Stimulated activated naive CD4-positive, alpha-beta T cell (primary cell): Measurements from ENCODE around the gene KCNJ5.

ENCODE experiments used
- DNase-seq, 6 experiments: peaks; one replicate each; lab custom pipeline; 2025; lab: John Stamatoyannopoulos, UW

The KCNJ5 gene

GRCh38 chr11:128895526-128895925 is 4.4 kb downstream of the KCNJ5 start:
- no peak for DNase-seq

GRCh38 chr11:128896356-128896755 is 5.2 kb downstream of the KCNJ5 start:
- no peak for DNase-seq

GRCh38 chr11:128897826-128898225 is 6.7 kb downstream of the KCNJ5 start:
- no peak for DNase-seq

DNA sequence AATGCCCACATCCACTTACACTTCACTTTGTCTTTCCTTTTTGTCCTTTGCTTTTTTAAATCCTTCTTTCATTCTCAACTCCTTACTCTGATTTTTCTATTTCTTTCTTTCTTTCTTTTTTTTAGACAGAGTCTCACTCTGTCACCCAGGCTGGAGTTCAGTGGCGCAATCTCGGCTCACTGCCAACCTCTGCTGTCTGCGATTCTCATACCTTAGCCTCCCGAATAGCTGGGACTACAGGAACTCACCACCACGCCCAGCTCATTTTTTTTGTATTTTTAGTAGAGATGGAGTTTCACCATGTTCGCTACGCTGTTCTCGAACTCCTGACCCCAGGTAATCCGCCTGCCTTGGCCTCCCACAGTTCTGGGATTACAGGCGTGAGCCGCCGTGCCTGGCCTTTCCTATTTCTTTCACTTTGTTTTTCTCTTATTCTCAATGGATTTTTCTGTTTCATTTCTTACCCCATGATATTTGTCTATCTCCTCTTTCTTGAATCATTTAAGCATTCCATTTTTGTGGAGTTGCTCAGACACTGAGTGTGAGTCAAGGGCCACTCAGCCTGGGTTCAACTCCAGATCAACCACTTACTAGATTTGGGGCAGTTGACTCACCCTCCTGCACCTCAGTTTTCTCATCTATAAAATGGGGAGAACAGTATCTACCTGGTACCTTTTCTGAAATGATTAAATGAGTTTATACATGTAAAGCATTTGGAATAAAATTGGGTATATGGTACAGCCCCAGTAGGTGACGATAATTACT is 7.6 kb downstream of the KCNJ5 start:
- DNase-seq = no peak

GRCh38 chr11:128900468-128900867 is 9.3 kb downstream of the KCNJ5 start:
- no peak for DNase-seq

DNA sequence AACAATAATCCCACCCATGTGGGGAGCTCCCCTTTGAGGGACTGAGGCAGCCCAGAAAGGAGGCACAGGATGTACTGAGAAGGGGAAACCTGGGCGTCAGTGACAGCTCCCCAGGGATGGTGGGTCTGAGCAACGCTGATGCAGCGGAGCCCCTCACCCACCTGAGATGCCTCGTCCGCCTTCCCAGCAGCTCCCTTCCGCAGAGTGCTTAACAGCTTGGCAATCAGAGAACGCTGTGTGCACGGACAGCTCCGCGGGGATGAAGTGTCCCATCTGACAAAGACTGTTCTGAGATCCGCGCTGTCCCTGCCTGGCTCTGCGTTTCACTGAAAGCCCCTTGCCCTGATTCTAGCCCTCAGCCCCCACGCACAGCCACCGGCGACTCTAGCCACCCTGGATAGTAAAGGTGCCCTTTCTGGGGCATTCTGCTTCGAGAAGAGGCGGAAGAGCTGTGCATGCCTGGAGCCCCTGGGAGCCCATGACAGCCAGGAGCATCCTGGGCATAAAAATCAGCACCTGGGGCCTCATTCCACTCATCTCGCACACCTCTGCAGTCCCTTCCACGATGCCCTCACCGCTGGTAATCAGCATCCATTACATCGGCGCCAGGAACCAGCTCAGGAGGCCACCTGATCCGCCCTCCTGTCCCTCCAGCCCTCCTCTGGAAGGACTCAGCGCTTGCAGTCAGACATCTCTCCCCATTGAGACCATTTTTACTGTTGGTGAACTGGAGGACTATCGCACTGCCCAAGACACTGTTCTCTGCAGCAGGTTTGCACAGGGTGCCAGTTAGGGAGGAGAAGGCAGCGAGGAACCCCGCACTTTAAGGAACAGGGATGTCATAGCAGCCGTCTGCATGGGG is 10.7 kb downstream of the KCNJ5 start:
- DNase-seq = no peak

DNA sequence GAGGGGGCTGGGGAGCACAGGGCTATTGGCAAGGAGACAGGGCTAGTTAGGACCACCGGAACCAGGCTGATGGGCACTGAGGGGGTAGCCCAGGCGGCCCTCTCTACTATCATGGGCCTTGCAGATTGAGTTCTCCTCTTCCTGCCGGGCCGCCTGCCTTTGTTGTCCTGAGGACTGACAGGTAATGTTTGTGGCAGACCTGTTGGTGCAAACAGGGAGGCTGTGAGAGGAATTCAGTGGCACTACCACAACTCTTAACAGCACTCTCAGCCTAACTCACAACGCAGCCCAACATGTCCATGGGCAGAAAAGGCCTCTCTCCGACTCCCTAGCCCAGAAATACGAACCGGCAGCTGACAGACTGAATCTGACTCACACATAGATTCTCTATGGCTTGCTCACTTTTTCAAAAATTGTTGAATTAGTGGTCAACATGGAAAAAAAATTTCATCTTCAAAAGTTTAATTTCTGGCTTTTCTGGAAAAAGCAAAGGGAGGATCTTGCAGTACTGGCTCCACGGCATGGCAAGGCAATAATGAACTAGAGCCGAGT is 11.4 kb downstream of the KCNJ5 start:
- no peak for DNase-seq

DNA sequence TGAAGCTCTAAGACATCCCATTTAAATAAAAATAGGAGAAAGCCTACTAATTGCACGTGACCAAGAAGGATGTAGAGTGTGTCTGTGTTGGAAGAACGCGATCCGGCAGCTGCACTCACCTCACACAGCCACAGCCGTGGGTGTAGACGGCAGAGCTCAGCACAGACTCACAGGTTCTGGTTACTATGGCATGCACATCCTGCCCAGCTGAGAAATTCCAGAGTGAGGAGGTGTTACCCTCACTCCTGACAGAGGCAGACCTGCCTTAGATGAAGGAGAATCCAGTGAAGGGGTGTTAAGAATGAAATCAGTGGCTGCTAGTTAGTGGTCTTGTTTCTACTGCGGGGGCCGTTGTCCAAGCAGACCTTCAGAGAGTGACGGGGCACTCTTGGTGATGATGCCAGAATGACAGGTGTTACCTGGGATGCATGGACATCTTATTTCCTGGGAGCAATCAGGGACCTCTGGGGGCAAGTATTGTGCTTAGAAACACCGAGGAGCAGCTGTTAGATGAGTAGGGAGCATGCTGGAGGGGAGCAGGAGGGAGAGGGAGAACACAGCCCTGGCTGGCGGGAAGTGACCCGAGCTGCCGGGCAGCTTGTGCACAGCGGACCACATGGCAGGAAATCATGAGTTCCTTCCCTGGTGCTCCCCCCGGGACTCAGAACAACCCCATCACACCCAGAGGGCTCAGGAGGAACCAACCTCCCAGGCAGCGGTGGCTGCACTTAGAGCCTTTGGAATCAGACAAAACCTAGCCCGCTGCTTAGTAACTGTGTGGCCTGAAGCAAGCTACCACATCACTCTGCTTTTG is 12.3 kb downstream of the KCNJ5 start:
- no peak for DNase-seq

DNA sequence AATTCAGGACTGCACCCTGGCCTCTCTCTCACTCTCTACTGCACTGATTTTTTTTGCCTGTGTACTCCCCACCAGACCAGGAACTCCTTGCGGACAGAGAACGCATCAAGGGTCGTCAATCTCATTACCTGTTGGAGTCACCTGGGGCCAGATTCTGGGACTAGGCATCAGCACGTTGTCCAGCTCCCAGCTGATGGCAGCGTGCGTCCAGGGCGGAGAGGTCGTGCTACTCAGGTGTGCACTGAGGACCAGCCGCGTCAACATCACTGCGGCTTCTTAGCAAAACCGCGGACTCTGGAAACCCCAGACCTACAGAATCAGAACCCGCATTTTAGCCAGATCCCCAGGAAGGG is 13.1 kb downstream of the KCNJ5 start:
- no peak for DNase-seq

DNA sequence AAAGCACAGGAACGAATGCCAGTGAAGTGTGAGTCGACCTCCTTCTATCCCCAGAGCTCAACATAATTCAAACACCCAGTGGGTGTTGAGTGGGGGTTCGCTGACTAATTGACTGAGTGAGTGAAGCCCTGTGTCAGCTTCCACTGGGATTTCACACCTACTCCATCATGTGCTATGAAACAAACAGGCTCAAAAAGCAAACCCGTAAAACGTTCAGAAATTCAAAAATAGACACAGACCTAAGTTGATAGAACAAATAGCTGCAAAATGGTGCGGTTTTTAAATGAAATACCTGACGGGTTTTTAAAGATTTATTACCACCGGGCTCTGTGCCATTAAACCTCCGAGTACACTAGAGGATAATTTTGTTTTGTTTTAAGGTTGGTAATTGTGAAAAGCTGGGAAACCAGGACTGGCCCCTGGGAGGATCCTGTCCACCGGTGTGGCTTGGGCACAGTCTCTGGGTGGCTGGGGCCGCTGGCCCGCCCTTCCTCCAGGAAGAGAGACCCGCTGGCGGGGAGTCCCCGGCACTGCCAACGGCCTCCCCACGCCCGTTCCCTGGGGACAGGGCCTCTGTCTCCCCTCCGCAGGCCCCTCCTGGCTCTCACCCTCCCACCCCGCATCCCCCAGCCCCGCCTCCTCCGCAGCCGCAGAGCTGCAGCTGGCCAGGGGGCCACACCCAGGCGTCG is 13.6 kb downstream of the KCNJ5 start:
- DNase-seq = no peak

DNA sequence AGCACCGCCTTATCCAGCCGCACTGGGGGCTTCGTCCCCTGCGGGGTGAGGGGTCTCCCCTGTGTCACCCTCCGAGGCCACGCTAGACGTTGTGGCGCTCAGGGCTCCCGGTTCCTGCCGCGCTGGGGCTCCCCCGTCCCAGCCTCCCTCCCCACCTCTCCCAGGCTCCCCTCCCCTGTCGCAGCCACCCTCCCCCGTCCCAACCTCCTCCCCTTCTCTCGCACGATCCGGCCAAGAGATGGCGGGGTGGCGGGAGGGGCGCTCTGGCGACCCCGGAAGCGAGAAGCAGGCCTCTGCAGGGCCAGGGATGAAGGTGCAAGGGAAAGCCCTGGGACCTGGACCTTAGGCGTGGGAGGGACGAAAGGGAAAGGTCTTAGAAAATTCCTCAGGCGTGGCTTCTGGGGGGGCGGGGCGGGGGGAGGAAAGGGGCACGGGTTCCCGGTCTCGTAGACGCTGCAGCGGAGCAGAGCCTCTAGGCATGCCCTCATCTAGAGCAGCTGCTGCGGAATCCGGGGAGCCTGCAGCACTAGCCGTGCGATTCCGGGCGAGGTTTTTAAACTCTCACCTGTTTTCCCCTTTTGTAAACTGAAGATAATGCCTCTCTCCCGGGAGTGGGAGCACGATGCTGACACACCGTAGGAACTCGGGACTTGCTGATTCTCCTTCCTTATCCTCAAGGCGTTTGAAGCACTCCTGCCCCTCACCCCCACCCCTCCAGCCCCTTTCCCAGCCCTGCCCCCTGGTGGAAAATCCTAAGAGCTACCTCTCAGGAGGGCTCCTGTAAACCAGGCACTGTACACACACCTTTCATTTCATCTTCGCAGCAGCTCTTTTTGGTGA is 14.4 kb downstream of the KCNJ5 start:
- DNase-seq = peak; percentile 11 to 74 (median 49)

DNA sequence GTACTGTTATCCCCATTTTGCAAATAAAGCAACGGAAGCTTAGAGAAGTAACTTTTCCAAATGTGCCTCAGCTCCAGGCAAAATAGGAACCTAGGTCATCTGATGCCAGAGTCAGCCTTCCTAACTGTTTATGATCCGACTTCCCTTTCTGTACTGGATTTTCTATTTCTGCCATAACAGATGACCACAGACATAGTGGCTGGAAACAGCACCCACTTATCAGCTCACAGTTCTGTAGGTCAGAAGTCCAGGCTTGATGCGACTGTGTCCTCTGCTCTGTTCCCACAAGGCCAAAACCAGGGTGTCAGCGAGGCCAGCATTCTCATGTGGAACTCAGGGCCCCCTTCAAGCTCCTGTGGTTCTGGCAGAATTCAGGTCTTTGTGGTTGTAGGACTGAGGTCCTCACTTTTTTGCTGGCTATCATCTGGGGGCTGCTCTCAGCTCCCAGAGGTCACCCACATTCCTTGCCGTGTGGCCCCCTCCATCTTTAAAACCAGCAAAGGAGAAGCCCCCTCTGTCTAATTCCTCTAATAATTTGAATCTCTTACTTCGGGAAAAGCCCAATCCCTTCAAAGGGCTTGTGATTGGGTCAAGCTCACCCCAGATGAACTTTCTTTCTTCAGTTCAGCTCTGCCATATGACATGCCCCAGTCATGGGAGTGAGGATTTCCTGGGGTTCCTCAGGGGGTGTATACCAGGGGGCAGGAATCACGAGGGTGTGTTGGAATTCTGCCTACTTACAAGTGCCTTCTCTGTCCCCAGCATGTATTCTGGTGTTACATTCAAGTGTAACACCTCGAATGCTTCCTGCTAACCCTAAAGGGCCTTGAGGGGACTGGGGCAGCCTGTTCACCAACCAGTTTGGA is 15.3 kb downstream of the KCNJ5 start:
- DNase-seq = no peak

DNA sequence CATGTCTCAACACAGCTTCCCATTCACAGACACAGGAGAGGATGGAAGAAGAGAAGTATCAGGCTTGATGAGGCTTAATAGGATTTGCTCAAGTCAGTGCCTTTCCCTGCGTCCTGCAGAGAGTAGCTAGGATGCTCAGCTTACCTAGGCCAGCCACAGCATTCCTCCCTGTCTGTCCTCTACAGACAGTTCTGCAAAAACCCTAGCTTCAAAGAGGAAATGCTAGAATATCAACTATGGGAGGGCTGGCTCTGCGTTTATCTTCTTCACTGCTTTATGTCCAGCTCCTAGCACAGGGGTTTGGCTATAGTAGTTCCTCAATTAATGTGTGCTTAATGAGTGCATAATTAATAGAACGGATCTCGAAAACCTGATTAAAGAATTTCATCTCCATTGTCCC is 16.4 kb downstream of the KCNJ5 start:
- no peak for DNase-seq

DNA sequence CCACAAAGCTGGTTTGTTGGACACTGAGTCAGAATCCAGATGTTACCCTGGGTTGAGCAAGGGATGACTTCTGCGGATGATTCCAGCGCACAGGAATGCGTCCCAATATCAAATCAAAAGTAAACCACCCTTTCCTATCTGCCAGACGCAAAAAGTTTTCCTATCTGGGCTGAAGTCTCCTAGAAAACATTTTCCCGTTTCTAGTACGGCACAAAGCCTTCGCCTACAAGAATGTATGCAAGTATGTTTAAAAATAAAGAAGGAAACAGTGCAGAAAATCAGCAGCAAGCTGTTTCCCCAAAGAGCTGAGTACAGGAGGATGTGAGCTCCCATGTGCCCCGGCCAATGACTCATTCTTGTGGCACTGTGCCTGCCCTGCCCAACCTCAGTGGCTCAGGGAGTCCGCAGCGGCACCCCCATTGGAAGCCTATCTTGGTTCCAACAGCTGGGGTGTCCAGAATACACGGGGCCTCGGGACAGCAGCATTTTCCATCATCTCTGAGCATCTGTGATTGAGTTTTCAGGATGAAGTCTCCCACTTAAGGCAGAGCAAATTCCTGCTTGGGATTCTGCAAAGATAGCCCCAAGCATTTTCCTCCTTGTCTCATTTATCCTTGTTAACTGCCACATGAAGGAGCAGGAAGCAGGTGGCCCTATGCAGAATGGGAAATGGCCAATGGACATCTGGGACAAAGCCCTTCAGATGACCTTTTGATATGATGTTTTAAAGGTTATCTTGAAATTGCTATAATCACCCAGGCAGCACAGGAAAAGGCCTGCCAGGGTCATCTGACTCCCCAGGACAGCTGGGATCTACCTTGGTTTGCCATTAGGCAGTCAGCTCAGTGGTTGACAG is 17.5 kb downstream of the KCNJ5 start:
- DNase-seq = no peak

DNA sequence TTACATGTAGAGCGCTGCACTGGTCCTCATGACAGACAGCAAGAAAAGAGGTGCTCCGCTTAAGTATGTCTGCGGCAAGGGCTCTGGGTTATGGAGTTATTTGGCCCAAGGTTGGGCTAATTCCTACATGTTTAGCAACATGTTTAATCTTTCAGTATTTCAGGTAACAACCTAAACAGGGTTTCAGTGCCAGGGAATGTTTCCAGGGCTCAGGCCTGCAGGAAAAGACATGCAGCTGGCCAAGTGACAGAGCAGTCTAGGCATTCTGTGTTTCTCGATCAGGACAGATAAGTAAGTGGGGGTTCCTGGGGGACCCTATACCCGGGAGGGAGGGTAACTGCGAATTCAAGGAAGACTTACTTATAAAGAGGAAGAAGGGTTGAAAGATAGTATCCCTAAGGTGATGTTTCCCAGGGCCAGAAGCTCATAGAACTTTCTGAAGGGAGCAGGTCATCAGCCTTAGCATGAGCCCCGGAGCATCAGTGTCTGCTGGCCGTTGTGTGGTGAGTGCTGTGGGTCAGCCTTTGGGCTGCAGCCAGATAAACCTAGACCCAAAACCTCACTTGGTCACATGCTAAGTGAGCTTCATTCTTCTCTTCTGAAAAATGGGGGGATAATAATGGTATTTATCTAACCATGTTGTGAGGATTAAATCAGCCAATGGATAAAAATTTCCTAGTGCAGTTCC is 18.4 kb downstream of the KCNJ5 start:
- no peak for DNase-seq

DNA sequence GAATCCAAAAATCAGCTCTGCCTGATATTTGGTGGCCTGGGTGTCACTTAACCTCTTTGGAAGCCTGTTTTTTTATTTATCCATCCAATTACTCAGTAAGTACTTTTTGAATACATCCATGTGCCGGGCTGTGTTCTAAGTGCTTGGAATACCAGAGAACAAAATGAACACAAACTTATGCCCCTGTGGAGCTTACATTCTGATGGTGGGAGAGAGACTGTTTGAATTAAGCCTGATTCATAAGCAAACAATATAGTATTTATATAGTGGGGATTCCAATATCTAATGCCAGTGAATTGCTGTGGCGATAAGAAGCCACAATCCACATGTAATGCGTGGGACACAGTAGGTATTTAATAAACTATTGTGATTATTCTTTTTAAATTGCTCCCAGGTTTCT is 19.4 kb downstream of the KCNJ5 start:
- DNase-seq = no peak

- DNase-seq = no peak
These were observed 20.1 kb downstream of the KCNJ5 start for GRCh38 chr11:128911239-128911638.

DNA sequence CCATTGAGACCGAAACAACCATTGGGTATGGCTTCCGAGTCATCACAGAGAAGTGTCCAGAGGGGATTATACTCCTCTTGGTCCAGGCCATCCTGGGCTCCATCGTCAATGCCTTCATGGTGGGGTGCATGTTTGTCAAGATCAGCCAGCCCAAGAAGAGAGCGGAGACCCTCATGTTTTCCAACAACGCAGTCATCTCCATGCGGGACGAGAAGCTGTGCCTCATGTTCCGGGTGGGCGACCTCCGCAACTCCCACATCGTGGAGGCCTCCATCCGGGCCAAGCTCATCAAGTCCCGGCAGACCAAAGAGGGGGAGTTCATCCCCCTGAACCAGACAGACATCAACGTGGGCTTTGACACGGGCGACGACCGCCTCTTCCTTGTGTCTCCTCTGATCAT is 20.5 kb downstream of the KCNJ5 start:
- DNase-seq = no peak
